ENCODE results near the gene SEPSECS.

GRCh38 chr4:25076625-25077398 lies 83.4 kb downstream of the SEPSECS start:
- TF ChIP-seq, protein P1, sequence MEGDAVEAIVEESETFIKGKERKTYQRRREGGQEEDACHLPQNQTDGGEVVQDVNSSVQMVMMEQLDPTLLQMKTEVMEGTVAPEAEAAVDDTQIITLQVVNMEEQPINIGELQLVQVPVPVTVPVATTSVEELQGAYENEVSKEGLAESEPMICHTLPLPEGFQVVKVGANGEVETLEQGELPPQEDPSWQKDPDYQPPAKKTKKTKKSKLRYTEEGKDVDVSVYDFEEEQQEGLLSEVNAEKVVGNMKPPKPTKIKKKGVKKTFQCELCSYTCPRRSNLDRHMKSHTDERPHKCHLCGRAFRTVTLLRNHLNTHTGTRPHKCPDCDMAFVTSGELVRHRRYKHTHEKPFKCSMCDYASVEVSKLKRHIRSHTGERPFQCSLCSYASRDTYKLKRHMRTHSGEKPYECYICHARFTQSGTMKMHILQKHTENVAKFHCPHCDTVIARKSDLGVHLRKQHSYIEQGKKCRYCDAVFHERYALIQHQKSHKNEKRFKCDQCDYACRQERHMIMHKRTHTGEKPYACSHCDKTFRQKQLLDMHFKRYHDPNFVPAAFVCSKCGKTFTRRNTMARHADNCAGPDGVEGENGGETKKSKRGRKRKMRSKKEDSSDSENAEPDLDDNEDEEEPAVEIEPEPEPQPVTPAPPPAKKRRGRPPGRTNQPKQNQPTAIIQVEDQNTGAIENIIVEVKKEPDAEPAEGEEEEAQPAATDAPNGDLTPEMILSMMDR (IDR thresholded peaks at IDR 0.05 in 2 of 3, conservative IDR thresholded peaks at IDR 0.05 in 1 of 3; ENCODE audit: borderline replicate concordance in 1 of 3, insufficient read depth in 1 of 3, low read depth in 2 of 3, low read length in 2 of 3): no peak
- TF ChIP-seq, protein P2, sequence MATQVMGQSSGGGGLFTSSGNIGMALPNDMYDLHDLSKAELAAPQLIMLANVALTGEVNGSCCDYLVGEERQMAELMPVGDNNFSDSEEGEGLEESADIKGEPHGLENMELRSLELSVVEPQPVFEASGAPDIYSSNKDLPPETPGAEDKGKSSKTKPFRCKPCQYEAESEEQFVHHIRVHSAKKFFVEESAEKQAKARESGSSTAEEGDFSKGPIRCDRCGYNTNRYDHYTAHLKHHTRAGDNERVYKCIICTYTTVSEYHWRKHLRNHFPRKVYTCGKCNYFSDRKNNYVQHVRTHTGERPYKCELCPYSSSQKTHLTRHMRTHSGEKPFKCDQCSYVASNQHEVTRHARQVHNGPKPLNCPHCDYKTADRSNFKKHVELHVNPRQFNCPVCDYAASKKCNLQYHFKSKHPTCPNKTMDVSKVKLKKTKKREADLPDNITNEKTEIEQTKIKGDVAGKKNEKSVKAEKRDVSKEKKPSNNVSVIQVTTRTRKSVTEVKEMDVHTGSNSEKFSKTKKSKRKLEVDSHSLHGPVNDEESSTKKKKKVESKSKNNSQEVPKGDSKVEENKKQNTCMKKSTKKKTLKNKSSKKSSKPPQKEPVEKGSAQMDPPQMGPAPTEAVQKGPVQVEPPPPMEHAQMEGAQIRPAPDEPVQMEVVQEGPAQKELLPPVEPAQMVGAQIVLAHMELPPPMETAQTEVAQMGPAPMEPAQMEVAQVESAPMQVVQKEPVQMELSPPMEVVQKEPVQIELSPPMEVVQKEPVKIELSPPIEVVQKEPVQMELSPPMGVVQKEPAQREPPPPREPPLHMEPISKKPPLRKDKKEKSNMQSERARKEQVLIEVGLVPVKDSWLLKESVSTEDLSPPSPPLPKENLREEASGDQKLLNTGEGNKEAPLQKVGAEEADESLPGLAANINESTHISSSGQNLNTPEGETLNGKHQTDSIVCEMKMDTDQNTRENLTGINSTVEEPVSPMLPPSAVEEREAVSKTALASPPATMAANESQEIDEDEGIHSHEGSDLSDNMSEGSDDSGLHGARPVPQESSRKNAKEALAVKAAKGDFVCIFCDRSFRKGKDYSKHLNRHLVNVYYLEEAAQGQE (IDR thresholded peaks at IDR 0.05; ENCODE audit: low read depth): no peak
- TF ChIP-seq EZH2 (IDR thresholded peaks at IDR 0.05) (no peak), CEBPB (IDR thresholded peaks at IDR 0.05; ENCODE audit: low read depth) (no peak), POLR2AphosphoS5 (IDR thresholded peaks at IDR 0.05; ENCODE audit: low read depth, low read length) (no peak), RAD21 (IDR thresholded peaks at IDR 0.05; ENCODE audit: low read depth) (no peak), MAX (IDR thresholded peaks at IDR 0.05) (no peak), ATF3 (IDR thresholded peaks at IDR 0.05) (no peak), SRF (IDR thresholded peaks at IDR 0.05; ENCODE audit: low read depth) (no peak), POLR2A (IDR thresholded peaks at IDR 0.05; ENCODE audit: borderline replicate concordance, extremely low read depth, insufficient read depth, insufficient read length) (no peak)

Measured in HCT116 (cell line).